ENCODE data around the gene GFPT1. TPM values are rescaled to one million over a fixed set of nuclear protein-coding genes. Genes with fewer than 3 reads are reported as not detected.

Gene GFPT1

DNA sequence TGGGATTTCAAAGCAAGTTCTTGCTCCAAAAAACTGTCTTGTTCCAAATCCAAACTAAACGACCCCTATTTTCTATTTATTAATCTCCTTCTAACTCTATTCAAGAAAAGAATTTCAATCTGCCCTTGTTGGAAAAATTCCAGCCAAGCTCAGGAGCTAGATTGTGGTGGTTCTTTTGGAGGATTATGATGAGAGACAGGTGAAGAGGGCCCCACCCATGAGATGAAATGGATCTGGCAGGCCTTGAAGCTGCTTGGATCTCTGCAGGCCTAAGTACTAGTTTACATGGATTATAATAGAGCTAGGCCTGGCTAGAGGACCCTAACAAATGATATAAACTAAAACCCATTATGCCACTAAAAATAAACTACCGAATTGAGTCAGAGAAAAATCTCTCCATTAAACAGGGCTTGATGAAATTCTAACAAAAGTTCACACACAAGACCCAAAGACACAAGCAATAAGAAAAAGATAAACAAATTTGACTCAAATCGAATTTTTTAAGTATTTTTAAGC is 101.6 kb downstream of the GFPT1 start:
- Histone ChIP-seq H3K9ac (ENCODE audit: low read depth, low read length) (no peak overlapping the region), H3K4me1 (ENCODE audit: control insufficient read depth, insufficient read depth, low read length) (no peaks in the 10 kb centered on the region), H3K4me3 (ENCODE audit: low read length) (no peak overlapping the region), H3K9me3 (replicated peaks; ENCODE audit: low read length) (no peaks in the 10 kb centered on the region), H3K4me2 (ENCODE audit: low read length) (no peak overlapping the region), H3K27me3 (ENCODE audit: control insufficient read depth, insufficient read depth, low read length) (no peaks in the 10 kb centered on the region), H3K36me3 (ENCODE audit: insufficient read depth, low read length) (no peaks in the 10 kb centered on the region)

DNA sequence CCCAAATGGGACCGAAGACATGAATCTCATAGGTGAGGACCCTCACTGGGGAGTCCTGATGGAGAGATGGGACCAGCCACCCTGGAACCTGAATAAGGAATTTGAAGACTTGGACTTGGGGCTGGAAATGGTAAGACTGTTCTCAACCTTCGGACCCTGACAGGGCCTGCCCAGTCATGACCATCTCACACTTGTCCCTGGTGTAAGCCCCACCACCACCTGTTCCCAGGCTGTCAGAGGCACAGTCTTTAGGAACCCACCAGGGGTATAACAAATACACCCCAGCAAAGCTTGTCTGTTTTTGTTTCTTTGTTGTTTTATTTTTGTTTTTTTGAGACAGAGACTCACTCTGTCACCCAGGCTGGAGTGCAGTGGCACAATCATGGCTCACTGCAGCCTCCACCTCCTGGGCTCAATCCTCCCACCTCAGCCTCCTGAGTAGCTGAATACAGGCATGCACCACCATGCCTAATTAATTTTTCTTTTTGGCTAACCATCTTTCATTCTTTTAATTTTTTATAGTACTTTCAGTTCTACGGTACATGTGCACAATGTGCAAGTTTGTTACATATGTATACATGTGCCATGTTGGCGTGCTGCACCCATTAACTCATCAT is 106.1 kb downstream of the GFPT1 start:
- H3K4me2 ChIP-seq (ENCODE audit: low read length), result no peak overlapping the region
- H3K36me3 ChIP-seq (ENCODE audit: insufficient read depth, low read length), result no peaks in the 10 kb centered on the region
- H3K27me3 ChIP-seq (ENCODE audit: control insufficient read depth, insufficient read depth, low read length), result no peaks in the 10 kb centered on the region
- H3K4me1 ChIP-seq (ENCODE audit: control insufficient read depth, insufficient read depth, low read length), result peaks cover 3% of the 10 kb centered on the region
- H3K9me3 ChIP-seq (replicated peaks; ENCODE audit: low read length), result no peaks in the 10 kb centered on the region
- no peak overlapping the region for H3K9ac ChIP-seq (ENCODE audit: low read depth, low read length)
- H3K4me3 ChIP-seq (ENCODE audit: low read length), result no peak overlapping the region

DNA sequence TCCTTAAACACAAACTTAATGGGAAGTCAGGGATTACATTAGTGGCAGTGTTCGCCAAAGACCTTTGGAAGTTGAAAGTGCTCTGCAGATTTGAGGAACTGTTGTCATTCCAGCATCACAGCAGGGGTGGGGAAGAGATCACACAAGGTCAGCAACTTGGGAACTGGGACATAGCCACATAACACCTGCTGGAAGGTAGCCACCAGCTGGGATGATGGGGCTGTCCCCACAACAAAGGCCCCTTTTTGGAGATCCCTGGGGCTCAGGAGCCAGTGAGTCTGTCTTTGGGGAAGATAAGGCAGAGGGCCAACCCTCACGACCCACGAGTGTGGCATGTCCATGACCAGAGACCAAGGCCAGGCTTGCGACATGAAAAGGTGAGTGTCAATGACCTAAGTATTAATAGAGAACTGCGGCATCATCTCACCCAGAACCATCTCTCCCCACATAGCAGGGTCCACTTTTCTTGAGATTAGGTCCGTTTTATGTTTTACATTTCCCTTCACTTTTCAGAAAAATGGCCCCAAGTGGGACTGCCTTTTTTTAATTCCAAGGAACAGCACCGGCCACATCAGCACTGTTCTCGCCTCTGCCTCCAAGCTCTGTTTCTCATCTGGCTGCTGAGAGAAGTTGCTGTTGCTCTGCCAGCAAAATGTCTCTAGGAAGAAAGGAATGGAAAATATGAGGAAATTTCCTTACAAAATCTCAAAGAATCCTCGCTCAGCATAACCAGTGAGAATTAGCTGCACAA is 106.9 kb downstream of the GFPT1 start:
- H3K36me3 ChIP-seq (ENCODE audit: insufficient read depth, low read length), result no peaks in the 10 kb centered on the region
- no peak overlapping the region for H3K4me2 ChIP-seq (ENCODE audit: low read length)
- no peaks in the 10 kb centered on the region for H3K27me3 ChIP-seq (ENCODE audit: control insufficient read depth, insufficient read depth, low read length)
- peaks cover 8% of the 10 kb centered on the region for H3K4me1 ChIP-seq (ENCODE audit: control insufficient read depth, insufficient read depth, low read length)
- H3K9me3 ChIP-seq (replicated peaks; ENCODE audit: low read length), result no peaks in the 10 kb centered on the region
- no peak overlapping the region for H3K4me3 ChIP-seq (ENCODE audit: low read length)
- no peak overlapping the region for H3K9ac ChIP-seq (ENCODE audit: low read depth, low read length)

DNA sequence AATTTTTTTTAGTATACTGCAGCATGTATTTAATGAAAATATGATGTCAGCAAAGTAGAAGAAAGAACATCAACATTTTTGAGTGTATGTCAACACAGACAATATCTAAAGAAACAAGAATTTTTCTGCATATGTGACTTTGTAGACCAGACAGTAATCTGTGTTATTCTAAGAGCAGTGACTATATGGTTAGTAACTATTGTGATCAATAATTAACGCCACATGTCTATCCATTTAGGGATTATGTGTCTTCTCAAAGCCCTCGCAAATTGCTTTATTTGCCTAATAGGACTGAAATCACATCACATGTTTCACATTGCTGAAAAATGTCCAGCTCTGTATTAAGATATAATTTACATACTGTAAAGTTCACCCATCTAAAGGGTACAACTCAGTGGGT is 107.8 kb downstream of the GFPT1 start:
- Histone ChIP-seq H3K4me3 (ENCODE audit: low read length) (no peak overlapping the region), H3K9ac (ENCODE audit: low read depth, low read length) (no peak overlapping the region), H3K4me2 (ENCODE audit: low read length) (no peak overlapping the region), H3K36me3 (ENCODE audit: insufficient read depth, low read length) (no peaks in the 10 kb centered on the region), H3K27me3 (ENCODE audit: control insufficient read depth, insufficient read depth, low read length) (no peaks in the 10 kb centered on the region), H3K4me1 (ENCODE audit: control insufficient read depth, insufficient read depth, low read length) (peaks cover 8% of the 10 kb centered on the region), H3K9me3 (replicated peaks; ENCODE audit: low read length) (no peaks in the 10 kb centered on the region)

DNA sequence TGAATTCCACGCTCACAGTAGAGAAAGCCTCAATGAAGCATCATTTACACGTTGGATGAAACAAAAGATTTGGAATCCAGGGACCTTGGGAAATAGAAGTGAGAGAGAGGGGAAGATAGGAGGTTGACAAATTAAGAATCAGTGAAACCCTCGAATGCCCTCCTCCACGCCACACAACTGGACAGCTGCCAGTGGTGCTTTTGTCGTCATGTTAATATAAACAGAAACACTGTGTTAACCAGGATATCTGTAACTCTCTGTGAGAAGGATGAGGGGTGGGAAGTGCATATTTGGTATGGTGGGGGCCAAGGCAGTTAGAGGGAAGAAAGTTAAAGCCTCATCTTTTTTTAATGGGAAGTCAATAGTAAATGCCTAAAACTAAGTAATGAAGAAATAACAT is 108.7 kb downstream of the GFPT1 start:
- Histone ChIP-seq H3K9ac (ENCODE audit: low read depth, low read length) (no peak overlapping the region), H3K4me1 (ENCODE audit: control insufficient read depth, insufficient read depth, low read length) (peaks cover 8% of the 10 kb centered on the region), H3K27me3 (ENCODE audit: control insufficient read depth, insufficient read depth, low read length) (no peaks in the 10 kb centered on the region), H3K9me3 (replicated peaks; ENCODE audit: low read length) (no peaks in the 10 kb centered on the region), H3K36me3 (ENCODE audit: insufficient read depth, low read length) (no peaks in the 10 kb centered on the region), H3K4me3 (ENCODE audit: low read length) (no peak overlapping the region), H3K4me2 (ENCODE audit: low read length) (no peak overlapping the region)

DNA sequence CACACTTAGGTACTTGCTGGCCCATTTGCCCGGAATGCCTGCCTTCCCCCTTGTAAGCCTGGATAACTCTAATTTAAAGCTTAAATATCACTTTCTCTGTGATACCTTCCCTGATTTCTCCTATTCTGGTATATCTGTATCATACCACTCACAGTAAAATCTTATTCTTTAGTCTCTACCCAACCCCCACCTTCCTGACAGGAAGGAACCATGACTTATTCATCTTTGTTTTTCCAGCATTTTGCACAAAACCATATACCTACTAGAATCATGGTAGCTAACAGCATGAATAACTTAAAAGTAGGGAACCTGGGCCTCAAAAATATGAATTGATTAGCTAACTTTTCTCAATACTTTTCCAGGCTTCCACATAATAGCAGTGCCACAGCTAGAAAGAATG is 111.5 kb downstream of the GFPT1 start:
- H3K4me3 ChIP-seq (ENCODE audit: low read length), result no peak overlapping the region
- no peaks in the 10 kb centered on the region for H3K27me3 ChIP-seq (ENCODE audit: control insufficient read depth, insufficient read depth, low read length)
- H3K36me3 ChIP-seq (ENCODE audit: insufficient read depth, low read length), result no peaks in the 10 kb centered on the region
- no peaks in the 10 kb centered on the region for H3K9me3 ChIP-seq (replicated peaks; ENCODE audit: low read length)
- no peak overlapping the region for H3K9ac ChIP-seq (ENCODE audit: low read depth, low read length)
- H3K4me2 ChIP-seq (ENCODE audit: low read length), result no peak overlapping the region
- peaks cover 25% of the 10 kb centered on the region for H3K4me1 ChIP-seq (ENCODE audit: control insufficient read depth, insufficient read depth, low read length)

DNA sequence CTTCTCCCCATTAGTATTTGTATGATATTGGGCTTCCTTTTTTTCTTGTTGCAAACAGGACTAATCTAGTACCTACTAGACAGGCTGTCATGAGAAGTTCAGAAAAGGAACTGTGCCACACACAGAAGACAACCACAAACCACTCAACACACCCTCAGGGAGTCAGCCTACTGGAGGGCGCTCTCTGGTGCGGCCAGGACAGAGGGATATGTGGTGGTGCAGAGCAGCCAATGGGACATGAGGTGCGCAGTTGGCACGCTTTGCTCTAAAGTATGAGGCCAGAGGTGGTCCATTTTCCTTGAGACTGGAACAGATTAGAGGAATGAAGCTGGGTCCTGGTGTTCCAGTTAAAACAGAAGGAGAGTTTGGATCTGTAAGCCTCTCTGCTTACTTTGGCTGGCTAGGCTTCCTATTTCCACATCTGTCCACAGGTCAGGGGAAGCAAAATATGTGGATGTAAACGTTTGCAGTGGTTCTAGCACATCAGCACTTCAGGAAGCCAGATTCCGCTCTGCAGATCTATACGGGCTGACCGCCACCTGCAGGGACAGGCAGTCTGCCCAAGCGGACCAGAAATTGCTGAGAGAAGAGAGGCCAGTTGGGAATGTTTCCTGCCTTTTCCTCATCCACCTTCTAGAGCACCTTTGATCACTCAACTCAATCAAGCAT is 114.1 kb downstream of the GFPT1 start:
- no peaks in the 10 kb centered on the region for H3K27me3 ChIP-seq (ENCODE audit: control insufficient read depth, insufficient read depth, low read length)
- H3K4me3 ChIP-seq (ENCODE audit: low read length), result no peak overlapping the region
- no peaks in the 10 kb centered on the region for H3K9me3 ChIP-seq (replicated peaks; ENCODE audit: low read length)
- H3K4me1 ChIP-seq (ENCODE audit: control insufficient read depth, insufficient read depth, low read length), result peaks cover 21% of the 10 kb centered on the region
- H3K4me2 ChIP-seq (ENCODE audit: low read length), result no peak overlapping the region
- H3K36me3 ChIP-seq (ENCODE audit: insufficient read depth, low read length), result no peaks in the 10 kb centered on the region
- H3K9ac ChIP-seq (ENCODE audit: low read depth, low read length), result no peak overlapping the region

DNA sequence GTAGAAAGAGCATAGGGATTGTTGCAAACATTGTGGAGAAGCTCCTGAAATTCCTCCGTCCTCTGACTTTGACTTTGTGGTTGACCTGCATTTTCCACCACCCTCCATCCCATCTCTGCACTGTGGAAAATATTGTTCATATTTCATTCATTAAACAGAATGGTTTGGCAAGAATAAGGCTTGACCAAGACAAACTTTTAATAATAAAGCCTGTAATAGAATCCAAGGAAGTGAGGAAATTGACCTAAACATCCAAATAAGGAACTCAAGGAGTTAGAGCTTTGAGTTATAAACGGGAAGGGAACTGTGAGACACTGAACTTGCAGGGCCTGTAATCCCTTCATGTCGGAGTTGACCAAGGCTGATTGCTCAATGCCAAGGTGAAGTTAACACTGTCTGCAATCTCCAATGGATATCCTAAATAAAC is 115.2 kb downstream of the GFPT1 start:
- H3K4me2 ChIP-seq (ENCODE audit: low read length), result no peak overlapping the region
- H3K4me3 ChIP-seq (ENCODE audit: low read length), result no peak overlapping the region
- H3K27me3 ChIP-seq (ENCODE audit: control insufficient read depth, insufficient read depth, low read length), result no peaks in the 10 kb centered on the region
- no peaks in the 10 kb centered on the region for H3K9me3 ChIP-seq (replicated peaks; ENCODE audit: low read length)
- no peaks in the 10 kb centered on the region for H3K36me3 ChIP-seq (ENCODE audit: insufficient read depth, low read length)
- H3K9ac ChIP-seq (ENCODE audit: low read depth, low read length), result no peak overlapping the region
- peaks cover 21% of the 10 kb centered on the region for H3K4me1 ChIP-seq (ENCODE audit: control insufficient read depth, insufficient read depth, low read length)

Small RNA genes lying within 50 kb of the gene (small RNA-seq; reads per million reads assigned to genes)
- gene RF00019, result not detected

Data from skeletal muscle satellite cell (primary cell).